ENCODE measurements around the gene PCNT.

- no peak for TF ChIP-seq CTCF (IDR thresholded peaks at IDR 0.05)
- no peak for TF ChIP-seq POLR2AphosphoS5 (IDR thresholded peaks at IDR 0.05)
These were observed 118.1 kb downstream of the PCNT start for GRCh38 chr21:46441961-46442498.

Measured in breast epithelium (tissue), 3 donors.